Inflammatory macrophage treated with lipopolysaccharide for 1 hour (primary cell): Measurements from ENCODE around the gene RARS1.
"Not testable (repeated sequence)": the region's sequence is repeated elsewhere in the genome, so short reads cannot be mapped to it uniquely, and the experiment has no call there.

ENCODE experiments used
- DNase-seq, 2 donors: peaks; one replicate each; pipeline ENCODE4 v3.0.0-alpha.2; 2020 to 2022

The RARS1 gene

DNA sequence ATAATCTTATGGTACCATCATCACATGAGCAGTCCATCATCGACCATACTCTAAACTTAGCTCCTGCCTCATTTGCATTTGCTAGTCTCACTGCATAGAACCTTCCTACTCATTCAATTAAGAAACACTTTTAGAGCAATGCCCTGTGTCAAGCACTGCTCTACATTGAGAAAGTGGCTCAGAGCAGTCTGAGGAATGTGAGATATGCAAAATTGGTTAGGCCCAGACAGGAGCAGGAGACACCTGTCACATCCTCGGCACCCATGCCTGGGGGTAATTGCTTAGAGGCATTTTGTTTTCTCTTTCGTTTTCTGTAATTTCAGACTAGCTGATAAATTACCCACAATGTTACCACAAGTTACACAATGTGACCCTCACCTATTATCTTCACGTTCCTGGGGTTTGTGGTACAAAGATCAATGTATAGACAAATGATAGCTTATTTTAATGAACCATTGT is 4.9 kb upstream of the RARS1 start:
- no peak for DNase-seq

DNA sequence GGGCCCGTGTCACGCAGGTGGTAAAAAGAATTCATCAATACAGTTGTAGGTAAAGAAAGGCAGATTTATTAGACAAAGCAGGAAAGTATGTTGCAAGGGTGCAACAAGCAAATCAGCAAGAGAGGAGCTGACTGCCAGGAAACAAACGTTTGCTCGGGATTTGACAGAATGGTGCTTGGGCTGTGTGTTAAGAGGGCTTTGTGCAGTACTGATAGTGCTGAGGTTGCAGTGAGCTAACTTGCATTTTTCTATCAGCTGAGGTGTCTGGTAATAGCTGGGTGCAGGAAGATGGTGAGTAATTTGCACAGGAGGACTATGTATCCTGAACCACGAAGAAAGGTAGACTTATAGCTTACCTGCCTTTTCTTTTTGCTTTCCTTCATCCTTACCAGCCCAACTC is 3.9 kb upstream of the RARS1 start:
- no peak for DNase-seq

DNA sequence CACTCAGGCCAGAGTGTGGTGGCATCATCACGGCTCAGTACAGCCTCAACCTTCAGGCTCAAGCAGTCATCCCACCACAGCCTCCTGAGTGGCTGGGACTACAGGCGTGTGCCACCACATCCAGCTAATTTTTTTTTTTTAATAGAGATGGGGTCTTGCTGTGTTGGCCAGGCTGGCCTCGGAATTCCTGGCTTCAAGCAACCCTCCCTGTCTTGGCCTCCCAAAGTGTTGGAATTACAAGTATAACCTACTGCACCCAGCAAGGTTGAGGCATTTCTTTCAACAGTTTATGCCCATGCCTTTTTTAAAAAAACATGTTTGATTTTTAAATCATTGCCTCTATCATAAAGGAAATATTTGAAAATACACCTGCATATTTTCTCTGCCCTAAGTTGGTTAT is 2.8 kb downstream of the RARS1 start:
- DNase-seq = no peak

DNA sequence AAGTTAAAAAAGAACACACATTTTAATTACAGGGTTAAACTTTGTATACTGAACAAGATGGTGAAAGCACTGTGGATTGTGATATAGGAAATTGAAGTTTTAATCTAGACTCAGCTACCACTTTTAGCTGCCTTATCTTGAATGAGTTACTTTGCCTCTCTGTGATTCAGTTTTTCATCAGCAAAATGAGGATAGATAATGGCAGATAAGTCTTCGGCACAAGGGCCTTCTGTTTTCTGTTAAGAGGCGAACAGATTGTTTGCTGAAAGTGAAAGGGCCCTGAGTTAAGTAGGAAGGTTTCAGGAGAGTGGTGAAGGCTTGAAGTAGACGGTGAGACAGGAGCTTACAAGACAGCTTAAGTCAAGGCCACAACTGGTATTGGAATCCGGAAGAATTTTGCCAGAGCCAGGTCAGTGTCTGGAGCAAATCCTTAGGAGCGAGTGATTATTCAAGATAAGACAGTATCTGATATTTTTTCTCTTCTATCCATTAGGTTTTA is 7.8 kb downstream of the RARS1 start:
- DNase-seq = no peak

DNA sequence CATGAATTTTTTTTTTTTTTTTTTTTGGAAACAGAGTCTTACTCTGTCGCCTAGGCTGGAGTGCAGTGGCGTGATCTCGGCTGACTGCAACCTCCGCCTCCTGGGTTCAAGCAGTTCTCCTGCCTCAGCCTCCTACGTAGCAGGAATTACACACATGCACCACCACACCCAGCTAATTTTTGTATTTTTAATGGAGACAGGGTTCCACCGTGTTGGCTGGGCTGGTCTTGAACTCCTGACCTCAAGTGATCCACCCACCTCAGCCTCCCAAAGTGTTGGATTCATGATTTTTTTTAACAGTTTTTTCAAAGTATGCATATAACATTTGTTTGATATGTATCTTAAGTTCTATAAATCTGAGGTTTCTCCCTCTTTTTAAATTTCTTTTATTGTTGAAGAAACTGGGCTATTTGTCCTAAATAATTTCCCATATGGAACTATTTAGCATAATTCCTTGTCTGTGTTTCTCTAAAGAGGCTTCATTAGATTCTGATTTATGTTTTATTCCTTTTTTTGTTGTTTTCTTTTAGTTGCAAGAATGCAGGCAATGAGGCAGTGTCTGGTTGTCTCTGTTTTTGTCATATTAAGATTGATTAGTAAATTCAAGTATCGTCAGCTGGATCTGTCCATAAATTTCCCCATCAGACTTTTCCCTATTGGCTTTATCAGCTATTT is 16.4 kb downstream of the RARS1 start:
- no peak for DNase-seq

DNA sequence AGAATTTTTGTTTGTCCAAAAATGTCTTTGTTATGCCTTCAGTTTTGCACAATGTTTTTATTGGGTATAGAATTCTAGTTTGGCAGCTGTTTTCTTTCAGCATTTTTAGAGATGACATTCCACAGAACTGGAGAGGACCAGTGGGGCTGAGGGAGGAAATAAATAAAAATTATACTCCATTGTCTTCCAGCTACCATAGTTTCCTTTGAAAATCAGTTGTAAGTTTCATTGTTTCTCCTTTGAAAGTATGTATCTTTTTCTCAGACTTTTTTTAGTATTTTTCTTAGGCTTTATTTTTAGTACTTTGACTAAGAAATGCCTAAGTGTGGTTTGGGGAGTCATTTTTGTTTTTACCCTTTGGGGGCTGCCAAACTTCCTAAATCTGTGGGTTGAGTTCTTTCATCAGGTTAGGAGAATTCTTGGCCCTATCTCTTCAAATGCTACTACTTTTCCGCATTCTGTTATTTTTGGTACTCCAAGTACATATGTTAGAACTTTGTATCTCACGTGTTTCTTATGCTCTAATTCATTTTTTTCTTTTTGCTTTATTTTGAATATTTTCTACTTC is 27.7 kb downstream of the RARS1 start:
- DNase-seq = no peak

DNA sequence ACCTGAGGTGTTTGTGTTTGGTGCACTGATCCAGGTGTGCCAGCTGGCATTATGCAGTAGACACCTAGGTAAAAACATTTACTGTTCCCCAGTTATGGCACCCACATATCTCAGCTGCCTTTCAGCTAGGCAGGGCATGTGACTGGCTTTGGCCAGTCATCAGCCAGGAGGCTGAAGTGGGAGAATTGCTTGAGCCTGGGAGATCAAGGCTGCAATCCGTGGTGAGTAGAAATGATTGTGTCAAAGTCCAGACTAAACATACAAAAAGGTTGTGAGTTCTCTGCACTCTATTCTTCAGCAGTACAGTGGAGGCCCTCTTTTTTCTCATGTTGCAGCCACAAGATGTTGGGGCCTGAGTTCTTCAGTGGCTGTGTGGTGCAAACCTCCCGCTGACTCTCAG is 39.6 kb downstream of the RARS1 start:
- DNase-seq = no peak

DNA sequence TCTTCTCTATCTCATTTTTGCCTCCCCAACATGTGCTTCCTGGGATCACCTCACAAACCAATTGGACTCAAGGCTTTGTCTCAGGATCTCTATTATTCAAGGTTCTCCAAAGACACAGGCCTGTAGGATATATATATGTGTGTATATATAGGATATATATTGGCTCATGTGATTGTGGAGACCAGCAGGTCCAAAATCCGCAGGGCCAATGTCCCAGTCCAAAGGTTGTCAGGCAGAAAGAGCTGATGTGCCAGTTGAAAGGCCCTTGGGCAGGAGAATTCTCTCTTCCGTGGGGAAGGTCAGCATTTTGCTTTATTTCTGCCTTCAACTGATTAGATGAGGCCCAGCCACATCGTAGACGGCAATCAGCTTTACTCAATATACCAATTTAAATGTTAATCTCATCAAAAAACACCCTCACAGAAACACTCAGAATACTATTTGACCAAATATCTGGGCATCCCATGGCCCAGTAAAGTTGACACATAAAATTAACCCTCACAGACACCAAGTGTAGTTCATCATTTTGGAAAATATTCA is 41.6 kb downstream of the RARS1 start:
- DNase-seq = no peak

DNA sequence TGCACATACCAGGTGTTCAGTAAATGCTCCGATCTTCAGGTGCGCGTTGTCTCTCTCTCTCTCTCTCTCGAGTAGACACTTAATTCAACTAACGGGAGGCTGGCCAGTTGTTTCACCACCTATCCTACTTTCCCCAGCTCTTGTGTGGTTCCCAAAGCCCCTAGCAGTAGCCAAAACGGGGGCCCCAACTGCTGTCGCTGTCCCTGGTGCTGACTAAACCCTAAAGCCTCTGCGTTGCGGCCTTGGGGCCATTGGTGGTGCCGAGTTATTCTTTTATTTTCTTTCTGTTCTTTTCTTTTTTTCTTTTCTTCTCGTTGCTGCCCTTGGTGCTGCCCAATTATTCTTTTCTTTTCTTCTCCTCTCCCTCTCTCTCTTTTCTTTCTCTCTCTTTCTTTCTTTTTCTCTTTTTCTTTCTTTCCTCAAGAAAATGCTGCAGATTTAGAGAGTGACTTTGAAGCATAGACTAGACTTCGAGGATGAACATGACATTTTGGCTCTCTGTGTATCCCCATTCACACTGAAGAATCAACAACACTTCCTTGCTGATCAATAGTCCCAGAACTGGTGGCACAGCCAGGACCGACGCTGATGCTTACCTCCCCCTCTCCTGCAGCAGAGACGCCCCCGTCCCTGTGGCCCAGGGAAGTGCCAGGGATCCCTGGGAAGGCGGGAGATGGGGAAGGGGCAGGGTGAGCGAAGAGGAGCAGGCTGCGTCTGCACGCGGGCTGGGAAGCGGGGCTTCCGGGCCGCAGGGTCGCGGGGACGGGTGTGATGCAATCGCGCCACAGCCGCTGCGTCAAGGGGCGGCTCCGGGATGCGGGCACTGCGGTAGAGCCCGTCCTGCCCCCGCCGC is 42.5 kb downstream of the RARS1 start, which contains the start of gene FBLL1:
Gene FBLL1 (plus strand): TSS at position 785 of the 853 bp plus-strand sequence. CDS start 200 bp downstream, outside the sequence.
- peak in 1 of 2 donors; percentile 8 for DNase-seq

DNA sequence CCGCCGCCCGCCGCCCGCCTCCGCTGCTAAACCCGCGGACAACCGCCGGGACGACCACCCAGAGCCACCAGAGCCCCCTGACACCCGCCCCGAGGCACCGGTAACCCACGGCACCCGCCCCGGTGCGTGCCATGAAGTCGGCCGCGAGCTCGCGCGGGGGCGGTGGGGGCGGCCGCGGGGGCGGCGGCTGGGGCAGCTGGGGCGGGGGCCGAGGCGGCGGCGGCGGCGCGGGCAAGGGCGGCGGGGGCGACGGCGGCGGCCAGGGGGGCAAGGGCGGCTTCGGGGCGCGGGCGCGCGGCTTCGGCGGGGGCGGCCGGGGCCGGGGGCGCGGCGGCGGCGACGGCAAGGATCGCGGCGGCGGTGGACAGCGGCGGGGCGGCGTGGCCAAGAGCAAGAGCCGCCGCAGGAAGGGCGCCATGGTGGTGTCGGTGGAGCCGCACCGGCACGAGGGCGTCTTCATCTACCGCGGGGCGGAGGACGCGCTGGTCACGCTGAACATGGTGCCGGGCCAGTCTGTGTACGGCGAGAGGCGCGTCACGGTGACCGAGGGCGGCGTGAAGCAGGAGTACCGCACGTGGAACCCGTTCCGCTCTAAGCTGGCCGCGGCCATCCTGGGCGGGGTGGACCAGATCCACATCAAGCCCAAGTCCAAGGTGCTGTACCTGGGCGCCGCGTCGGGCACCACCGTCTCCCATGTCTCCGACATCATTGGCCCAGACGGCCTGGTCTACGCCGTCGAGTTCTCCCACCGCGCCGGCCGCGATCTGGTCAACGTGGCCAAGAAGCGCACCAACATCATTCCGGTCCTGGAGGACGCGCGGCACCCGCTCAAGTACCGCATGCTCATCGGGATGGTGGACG is 43.3 kb downstream of the RARS1 start:
- no peak for DNase-seq

DNA sequence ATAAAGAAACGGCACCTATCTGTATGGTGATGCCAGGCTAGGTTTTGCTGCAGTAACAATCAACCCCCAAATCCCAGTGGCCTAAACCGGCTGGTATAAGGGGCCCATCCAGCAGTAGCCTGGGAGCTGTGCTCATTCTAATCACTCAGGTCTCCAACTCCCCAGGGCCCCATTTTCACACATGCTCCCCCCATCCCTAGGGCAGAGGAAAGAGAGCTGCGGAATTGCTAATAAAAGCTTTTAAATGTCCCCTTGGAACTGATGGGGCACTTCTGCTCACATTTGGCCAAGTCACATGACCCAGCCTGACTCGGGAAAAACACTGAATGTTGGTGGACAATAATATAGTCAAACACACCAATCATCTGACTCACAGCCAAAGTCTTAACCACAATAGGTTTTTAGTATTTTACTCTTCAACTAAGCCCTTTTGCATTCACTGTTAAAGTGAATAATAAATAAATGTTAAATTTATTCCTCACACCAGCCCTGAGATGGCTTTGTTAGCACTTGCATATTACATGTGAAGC is 44.4 kb downstream of the RARS1 start:
- no peak for DNase-seq

DNA sequence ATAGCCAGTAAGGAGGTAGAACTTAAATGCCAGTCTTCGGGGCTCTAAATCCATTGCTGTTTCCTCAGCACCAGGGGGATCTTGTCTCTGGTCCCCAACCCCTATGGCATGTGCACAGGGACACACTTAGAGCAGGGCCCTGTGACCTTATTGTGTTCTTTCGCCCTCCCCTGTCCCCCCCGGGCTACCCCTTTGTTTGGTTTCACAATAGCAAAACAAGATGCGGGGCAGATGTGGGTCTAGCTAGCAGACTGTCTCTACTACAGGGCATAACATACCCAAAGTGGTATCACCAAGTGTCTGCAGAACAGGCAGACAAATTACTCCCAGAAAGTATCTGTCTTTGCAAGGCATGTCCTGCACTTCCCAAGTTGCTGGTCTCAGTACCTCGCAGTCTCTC is 44.9 kb downstream of the RARS1 start:
- DNase-seq = no peak

DNA sequence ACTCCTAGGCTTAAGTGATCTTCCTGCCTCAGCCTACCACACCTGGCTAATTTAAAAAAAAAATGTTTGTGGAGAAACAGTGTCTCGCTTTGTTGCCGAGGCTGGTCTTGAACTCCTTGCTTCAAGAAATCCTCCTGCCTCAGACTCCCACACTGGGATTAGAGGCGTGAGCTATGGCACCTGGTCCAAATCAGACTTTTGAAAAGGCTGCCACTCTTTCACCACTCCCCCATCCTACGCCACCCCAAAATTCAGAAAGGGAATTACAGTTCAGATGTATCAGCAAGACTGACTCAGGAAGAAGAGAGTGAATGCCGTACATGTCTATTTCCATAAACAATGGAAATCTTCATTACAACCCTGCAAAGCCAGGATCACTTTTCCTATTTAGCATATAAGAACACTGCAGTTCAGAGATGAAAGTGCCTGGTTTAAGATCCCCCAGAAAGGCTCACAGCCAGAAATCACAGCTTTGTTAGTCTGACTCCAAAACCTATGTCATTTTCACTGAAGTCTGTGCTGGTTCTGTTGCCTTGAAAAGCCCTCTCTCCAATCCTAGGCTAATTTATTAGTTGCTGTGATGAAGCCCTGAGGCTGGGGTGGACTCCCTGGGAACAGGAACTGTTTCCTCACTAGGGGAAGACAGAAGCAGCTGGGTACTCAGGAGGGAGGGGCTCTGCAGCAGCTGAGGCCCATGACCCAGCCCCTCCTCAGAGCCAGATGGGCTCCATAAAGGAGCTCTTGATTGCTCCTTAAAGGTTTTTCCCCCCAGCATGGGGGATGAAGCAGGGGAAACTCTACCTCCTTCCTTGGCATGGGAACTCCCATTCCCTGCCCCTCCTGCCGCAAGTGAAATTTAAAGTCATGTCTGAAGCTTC is 46.0 kb downstream of the RARS1 start:
- no peak for DNase-seq

DNA sequence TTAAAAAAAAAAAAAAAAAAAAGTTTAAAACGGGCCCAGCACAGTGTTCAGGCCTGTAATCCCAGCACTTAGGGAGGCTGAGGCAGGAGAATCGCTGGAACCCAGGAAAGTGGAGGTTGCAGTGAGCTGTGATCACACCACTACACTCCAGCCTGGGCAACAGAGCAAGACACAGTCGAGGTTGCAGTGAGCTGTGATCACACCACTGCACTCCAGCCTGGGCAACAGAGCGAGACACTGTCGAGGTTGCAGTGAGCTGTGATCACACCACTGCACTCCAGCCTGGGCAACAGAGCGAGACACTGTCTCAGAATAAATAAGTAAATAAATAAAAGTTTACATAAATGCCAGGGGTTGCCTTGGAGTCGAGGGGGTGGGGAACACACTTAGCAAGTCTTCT is 48.1 kb downstream of the RARS1 start:
- DNase-seq = not testable (repeated sequence)

DNA sequence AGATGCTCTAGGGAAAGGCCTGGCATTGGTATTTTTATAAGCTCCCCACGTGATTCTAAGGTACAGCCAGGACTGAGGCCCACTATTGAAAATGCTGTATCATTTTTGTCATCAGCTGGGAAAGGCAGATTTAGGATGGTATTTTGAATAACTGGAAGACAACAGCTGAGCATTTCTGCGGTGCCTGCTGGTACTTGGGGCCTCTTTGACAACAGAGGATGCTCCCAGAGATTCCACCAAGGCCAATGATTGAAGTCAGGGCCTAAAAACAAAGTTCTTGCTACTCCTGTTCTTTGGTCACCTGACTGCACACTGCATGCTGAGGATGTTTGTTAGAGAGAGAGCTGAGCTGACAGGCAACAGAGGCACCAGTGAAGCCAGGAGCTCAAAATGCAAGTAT is 50.9 kb downstream of the RARS1 start:
- DNase-seq = no peak

DNA sequence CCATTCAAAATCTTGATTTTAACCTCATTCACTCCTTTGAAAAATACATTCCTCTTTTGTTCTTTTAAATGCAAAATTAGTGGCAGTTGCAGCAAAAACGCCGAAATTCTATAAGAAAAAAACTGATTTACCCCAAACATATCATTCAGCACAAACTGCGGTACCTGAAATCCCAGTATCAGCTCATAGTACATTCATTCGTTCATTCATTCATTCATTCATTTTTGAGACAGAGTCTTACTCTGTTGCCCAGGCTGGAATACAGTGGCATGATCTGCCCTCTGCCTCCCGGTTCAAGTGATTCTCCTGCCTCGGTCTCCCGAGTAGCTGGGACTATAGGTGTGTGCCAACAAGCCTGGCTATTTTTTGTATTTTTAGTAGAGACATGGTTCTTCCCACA is 63.3 kb downstream of the RARS1 start:
- DNase-seq = no peak

DNA sequence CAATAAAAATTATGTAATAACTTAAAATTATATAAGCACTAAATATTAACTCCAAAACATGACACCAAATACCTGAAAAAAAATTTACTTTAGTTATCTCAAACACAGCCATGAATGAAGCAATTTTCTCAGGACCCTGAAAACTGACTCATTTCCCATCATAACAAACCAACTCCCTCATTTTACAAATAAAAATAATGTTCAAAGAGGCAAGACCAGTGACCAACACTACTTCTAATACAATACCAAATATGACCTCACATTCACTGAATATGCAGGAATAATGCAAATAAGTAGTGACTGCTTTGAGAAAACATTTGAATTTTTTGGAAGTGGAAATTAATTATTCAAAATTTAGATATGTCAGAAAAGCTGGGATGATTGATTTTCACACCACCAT is 64.4 kb downstream of the RARS1 start:
- DNase-seq = no peak

DNA sequence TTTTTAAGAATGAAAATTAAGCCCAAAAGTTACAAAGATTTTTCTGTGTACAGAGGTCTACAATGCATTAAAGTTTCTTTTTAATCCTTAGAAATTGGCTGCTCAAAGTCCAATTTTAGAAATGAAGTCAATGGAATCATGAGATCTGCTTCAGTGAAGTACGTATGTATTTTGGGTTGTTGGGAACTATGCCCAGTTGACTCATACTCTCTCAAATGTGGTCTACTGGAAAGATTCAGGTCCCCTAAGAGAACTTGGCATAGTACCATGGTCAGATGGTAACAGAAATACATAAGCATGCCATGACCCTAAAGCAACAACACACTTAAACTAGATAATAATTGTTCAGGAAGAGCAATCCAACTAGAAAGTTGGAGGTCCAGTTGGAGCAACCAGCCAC is 65.9 kb downstream of the RARS1 start:
- DNase-seq = no peak

DNA sequence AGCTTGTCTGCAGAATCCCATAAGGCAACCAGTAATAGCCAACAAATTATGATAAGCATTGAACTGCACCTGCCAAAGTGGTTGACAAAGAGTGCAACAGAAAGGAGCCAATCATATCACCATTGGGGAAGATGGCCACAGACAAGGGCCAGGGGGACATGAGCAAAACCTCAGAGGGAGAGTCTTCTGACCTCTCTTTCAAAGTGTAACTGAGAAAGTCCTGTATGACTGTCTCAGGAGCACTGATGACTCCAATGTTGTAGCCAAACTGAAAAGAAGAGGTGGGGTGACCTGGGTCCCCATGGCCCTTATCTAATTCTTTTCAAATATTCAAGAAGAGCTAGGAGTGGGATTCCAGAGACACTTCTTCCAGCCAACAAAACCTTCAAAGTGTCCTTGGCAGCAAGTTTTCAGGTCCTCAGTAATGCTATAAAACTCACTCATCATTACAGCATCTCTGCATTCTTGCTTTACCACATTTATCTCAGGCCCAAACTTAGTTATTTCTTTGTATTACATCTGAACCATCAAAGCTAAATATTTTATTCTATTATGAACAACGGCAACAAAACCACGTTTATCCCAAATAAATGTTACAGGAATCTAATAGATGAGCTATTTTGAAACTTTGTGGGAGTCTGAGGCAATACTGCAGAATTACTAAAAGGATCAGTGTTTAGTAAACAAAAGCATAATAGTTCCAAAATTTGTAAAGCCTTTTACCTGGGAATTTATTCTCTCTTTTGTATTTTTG is 67.3 kb downstream of the RARS1 start:
- DNase-seq = no peak

DNA sequence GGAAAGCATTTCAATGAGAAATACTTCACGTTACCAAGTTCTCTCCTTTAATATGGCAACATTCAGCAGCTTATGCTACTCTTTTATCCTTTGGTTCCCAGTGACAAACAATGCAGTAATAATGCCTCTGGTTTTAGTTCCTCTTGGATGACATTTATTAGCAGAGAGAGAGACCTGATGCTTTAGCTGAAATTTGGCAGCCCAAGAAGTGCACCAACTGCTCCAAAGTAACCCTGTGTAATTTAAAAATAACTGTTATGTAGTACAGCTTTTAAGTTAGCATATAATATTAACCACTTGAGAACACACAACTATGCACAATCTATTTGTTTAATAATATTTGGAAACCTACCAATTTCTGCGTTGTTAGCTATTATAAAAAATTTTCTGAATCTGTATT is 71.1 kb downstream of the RARS1 start:
- DNase-seq = no peak
